ENCODE results near the gene TMEM114. TPM values are rescaled to one million over a fixed set of nuclear protein-coding genes. Genes with fewer than 3 reads are reported as not detected.

TMEM114 gene
- total RNA-seq, 1 experiment from 2014 or later, result not detected

DNA sequence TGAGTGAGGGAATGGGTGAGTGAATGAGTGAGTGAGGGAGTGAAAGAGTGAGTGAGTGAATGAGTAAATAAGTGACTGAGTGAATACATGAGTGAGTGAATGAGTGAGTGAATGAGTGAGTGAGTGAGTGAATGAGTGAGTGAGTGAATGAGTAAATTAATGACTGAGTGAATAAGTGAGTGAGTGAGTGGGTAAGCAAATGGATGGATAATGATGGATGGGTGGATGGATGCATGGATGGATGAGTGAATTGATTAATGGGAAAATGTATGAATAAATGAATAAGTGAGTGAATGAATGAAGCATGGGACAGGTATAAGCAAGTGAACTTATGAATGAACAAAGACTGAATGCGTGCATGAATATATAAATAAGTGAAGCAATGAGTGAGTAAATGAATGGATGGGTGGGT, 25.4 kb downstream of the TMEM114 start:
- Histone ChIP-seq H3K4me3 (replicated peaks in 1 of 2; ENCODE audit: low read depth in 1 of 2, low read length in 2 of 2) (no peak overlapping the region), H4K20me1 (ENCODE audit: insufficient read depth) (no peaks in the 10 kb centered on the region), H3K36me3 (ENCODE audit: control insufficient read depth in 1 of 2, insufficient read depth in 2 of 2, low read length in 2 of 2) (no peaks in the 10 kb centered on the region), H3K9me3 (ENCODE audit: control insufficient read depth in 1 of 2, insufficient read depth in 1 of 2, low read depth in 1 of 2, low read length in 2 of 2) (peaks cover 0 to 4% of the 10 kb centered on the region in 2 experiments; a peak in 1 of 4 replicates), H3K4me2 (ENCODE audit: low read length) (no peak overlapping the region), H3K9ac (ENCODE audit: low read length) (no peak overlapping the region), H3K79me2 (ENCODE audit: insufficient read depth, low read length) (no peaks in the 10 kb centered on the region), H3K27me3 (ENCODE audit: insufficient read depth, low read length) (no peaks in the 10 kb centered on the region), H3K9me2 (ENCODE audit: insufficient read depth) (no peaks in the 10 kb centered on the region), H3K27ac (ENCODE audit: low read depth, low read length) (no peak overlapping the region), H2AFZ (ENCODE audit: low read depth, low read length, poor library complexity, severe bottlenecking) (no peak overlapping the region), H3K4me1 (ENCODE audit: control insufficient read depth in 1 of 2, insufficient read depth in 2 of 2, low read length in 2 of 2) (peaks cover 0 to 4% of the 10 kb centered on the region in 2 experiments; a peak in 1 of 4 replicates)
- ChIA-PET POLR2A (no interaction called here), CTCF (no interaction called here), RAD21 (ENCODE audit: low non-redundant PET in 1 of 2, low total read pairs in 2 of 2, uncharacterized antibody in 2 of 2, unreplicated experiment in 2 of 2) (no interaction called here)
- no TSS peak for BruUV-seq (replicated peaks)
- TF ChIP-seq SP1 (IDR thresholded peaks at IDR 0.05; ENCODE audit: low read depth) (no peak), ZNF274 (IDR thresholded peaks at IDR 0.05; ENCODE audit: low read depth, low read length) (no peak), ELF1 (IDR thresholded peaks at IDR 0.05; ENCODE audit: borderline replicate concordance, low read depth) (no peak), ATF3 (IDR thresholded peaks at IDR 0.05) (no peak), RAD21 (IDR thresholded peaks at IDR 0.05; ENCODE audit: low read depth) (no peak), ZFX (IDR thresholded peaks at IDR 0.05) (no peak), MAX (IDR thresholded peaks at IDR 0.05) (no peak), CEBPB (IDR thresholded peaks at IDR 0.05; ENCODE audit: low read depth) (no peak), JUND (IDR thresholded peaks at IDR 0.05) (no peak), EGR1 (IDR thresholded peaks at IDR 0.05; ENCODE audit: low read depth) (no peak), EZH2 (IDR thresholded peaks at IDR 0.05) (no peak), CBX3 (IDR thresholded peaks at IDR 0.05; ENCODE audit: low read depth) (no peak), FOSL1 (IDR thresholded peaks at IDR 0.05; ENCODE audit: low read depth) (no peak), POLR2AphosphoS5 (IDR thresholded peaks at IDR 0.05; ENCODE audit: low read depth, low read length) (no peak), CTCF (IDR thresholded peaks at IDR 0.05 in 2 of 3, conservative IDR thresholded peaks at IDR 0.05 in 1 of 3; ENCODE audit: borderline replicate concordance in 1 of 3, insufficient read depth in 1 of 3, low read depth in 2 of 3, low read length in 2 of 3) (no peak), TCF7L2 (IDR thresholded peaks at IDR 0.05; ENCODE audit: borderline replicate concordance, extremely low read depth, insufficient read depth, insufficient read length) (no peak), SIN3A (IDR thresholded peaks at IDR 0.05; ENCODE audit: low read depth) (no peak), YY1 (IDR thresholded peaks at IDR 0.05; ENCODE audit: extremely low read depth, insufficient replicate concordance, low read depth, low read length) (no peak)
- TF ChIP-seq, protein P1, sequence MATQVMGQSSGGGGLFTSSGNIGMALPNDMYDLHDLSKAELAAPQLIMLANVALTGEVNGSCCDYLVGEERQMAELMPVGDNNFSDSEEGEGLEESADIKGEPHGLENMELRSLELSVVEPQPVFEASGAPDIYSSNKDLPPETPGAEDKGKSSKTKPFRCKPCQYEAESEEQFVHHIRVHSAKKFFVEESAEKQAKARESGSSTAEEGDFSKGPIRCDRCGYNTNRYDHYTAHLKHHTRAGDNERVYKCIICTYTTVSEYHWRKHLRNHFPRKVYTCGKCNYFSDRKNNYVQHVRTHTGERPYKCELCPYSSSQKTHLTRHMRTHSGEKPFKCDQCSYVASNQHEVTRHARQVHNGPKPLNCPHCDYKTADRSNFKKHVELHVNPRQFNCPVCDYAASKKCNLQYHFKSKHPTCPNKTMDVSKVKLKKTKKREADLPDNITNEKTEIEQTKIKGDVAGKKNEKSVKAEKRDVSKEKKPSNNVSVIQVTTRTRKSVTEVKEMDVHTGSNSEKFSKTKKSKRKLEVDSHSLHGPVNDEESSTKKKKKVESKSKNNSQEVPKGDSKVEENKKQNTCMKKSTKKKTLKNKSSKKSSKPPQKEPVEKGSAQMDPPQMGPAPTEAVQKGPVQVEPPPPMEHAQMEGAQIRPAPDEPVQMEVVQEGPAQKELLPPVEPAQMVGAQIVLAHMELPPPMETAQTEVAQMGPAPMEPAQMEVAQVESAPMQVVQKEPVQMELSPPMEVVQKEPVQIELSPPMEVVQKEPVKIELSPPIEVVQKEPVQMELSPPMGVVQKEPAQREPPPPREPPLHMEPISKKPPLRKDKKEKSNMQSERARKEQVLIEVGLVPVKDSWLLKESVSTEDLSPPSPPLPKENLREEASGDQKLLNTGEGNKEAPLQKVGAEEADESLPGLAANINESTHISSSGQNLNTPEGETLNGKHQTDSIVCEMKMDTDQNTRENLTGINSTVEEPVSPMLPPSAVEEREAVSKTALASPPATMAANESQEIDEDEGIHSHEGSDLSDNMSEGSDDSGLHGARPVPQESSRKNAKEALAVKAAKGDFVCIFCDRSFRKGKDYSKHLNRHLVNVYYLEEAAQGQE (IDR thresholded peaks at IDR 0.05; ENCODE audit: low read depth), result no peak
- TF ChIP-seq, protein P2, sequence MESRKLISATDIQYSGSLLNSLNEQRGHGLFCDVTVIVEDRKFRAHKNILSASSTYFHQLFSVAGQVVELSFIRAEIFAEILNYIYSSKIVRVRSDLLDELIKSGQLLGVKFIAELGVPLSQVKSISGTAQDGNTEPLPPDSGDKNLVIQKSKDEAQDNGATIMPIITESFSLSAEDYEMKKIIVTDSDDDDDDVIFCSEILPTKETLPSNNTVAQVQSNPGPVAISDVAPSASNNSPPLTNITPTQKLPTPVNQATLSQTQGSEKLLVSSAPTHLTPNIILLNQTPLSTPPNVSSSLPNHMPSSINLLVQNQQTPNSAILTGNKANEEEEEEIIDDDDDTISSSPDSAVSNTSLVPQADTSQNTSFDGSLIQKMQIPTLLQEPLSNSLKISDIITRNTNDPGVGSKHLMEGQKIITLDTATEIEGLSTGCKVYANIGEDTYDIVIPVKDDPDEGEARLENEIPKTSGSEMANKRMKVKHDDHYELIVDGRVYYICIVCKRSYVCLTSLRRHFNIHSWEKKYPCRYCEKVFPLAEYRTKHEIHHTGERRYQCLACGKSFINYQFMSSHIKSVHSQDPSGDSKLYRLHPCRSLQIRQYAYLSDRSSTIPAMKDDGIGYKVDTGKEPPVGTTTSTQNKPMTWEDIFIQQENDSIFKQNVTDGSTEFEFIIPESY (IDR thresholded peaks at IDR 0.05; ENCODE audit: extremely low read depth, insufficient replicate concordance, low read length), result no peak
- no peak for ATAC-seq
- no peak for DNase-seq (ENCODE audit: low read depth, low spot score)
- intact Hi-C loops (cut with micrococcal nuclease), result loop anchor here (5.0 to 10.0 kb wide), 2 partner anchors 440 to 1942 kb away; no protein-coding TSS in a partner anchor

All from HCT116 (cell line).